Activated T-cell treated with anti-CD3 and anti-CD28 coated beads, Interleukin-2, amount 50 U/mL, for 24 hours (primary cell): Measurements from ENCODE around the gene BCAP31.

Experiments
- DNase-seq: peaks from one replicate; pipeline ENCODE4 v3.0.0-alpha.2; 2020
- H3K27ac Mint-ChIP-seq: 2 replicates; pipeline ENCODE4 v1.8.0; 2020; ENCODE audit warnings: mild to moderate bottlenecking, mixed read lengths
- H3K27me3 Mint-ChIP-seq: 2 replicates; pipeline ENCODE4 v1.8.0; 2020; ENCODE audit warnings: mixed read lengths
- H3K36me3 Mint-ChIP-seq: 2 replicates; pipeline ENCODE4 v1.8.0; 2020; ENCODE audit warnings: low read depth, mixed read lengths
- H3K4me1 Mint-ChIP-seq: 2 replicates; pipeline ENCODE4 v1.8.0; 2020; ENCODE audit warnings: low read depth, mixed read lengths
- H3K4me3 Mint-ChIP-seq: 2 replicates; pipeline ENCODE4 v1.8.0; 2020; ENCODE audit warnings: mild to moderate bottlenecking, moderate library complexity, mixed read lengths
- H3K9me3 Mint-ChIP-seq: 2 replicates; pipeline ENCODE4 v1.8.0; 2020; ENCODE audit warnings: mixed read lengths

Gene BCAP31

DNA sequence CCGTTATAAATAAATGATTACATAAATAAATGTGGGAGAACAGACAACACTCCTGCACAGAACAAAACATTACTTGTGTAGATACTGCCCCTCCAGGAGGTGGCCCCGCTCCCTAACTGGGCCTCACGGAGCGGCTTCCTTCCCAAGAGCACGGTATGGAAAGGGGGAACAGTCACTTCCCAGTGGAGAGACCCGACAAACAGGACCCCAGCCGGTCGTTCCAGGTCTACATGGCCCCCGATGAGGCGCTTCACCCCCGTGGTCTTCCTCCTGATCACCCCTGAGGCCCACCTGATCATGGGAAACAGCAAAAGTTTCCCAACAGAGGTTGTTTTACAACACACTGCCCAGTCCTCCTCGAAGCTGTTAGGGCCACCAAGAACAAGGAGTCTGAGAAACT lies 43.0 kb downstream of the BCAP31 start:
- no peak overlapping the region for H3K27ac Mint-ChIP-seq
- H3K4me1 Mint-ChIP-seq, result no peaks in the 10 kb centered on the region
- H3K9me3 Mint-ChIP-seq, result no peaks in the 10 kb centered on the region
- peaks cover 35% of the 10 kb centered on the region for H3K27me3 Mint-ChIP-seq
- H3K4me3 Mint-ChIP-seq, result no peak overlapping the region
- DNase-seq, result peak; percentile 12
- no peaks in the 10 kb centered on the region for H3K36me3 Mint-ChIP-seq

DNA sequence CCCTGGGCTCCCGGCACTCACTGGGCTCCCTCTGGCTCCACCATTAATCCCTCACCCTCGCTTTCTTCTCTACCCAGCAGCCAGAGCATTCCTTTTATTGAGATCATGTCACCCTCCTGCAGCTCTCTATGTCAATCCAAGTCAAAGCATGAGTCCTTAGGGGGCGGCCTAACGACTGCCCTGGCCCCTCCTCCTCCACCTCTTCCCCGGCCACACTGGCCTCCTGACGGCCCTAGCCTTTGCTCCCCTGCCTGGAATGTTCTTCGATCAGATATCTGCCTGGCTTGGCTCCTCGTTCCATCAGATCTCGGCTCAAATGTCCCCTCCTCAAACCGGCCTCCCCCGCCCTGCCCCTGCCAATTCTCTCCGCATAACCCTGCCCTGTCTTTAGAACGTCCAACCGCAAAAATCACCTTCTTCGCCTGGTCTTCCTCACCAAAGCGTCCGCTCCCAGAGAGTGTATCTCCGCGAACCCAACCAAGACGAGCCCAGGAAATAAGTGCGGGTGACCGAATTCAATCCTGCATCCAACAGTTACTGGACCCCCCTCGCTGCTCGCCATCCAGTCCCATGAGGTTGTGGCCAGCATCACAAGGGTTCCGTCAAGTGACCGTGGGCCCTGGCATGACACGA lies 49.9 kb downstream of the BCAP31 start:
- no peak overlapping the region for H3K27ac Mint-ChIP-seq

GRCh38 chrX:153673428-153674218 lies 50.6 kb downstream of the BCAP31 start, which contains the start of gene PNCK:
Gene PNCK (minus strand): TSS chrX:153673813. CDS start chrX:153673076, 737 bp downstream.
- no peak for DNase-seq
- Mint-ChIP-seq H3K4me1 (peaks cover 4% of the 10 kb centered on the region), H3K36me3 (no peaks in the 10 kb centered on the region), H3K27ac (no peak within 1 kb of the TSS), H3K27me3 (peaks cover 49% of the 10 kb centered on the region), H3K9me3 (no peaks in the 10 kb centered on the region), H3K4me3 (peak within 1 kb of the TSS; percentile 31)

More for the DNA sequence above, 49.9 kb downstream of the BCAP31 start:
- no peaks in the 10 kb centered on the region for H3K36me3 Mint-ChIP-seq
- no peak for DNase-seq
- peaks cover 49% of the 10 kb centered on the region for H3K27me3 Mint-ChIP-seq
- H3K4me1 Mint-ChIP-seq, result peaks cover 4% of the 10 kb centered on the region
- H3K4me3 Mint-ChIP-seq, result no peak overlapping the region
- H3K9me3 Mint-ChIP-seq, result no peaks in the 10 kb centered on the region

DNA sequence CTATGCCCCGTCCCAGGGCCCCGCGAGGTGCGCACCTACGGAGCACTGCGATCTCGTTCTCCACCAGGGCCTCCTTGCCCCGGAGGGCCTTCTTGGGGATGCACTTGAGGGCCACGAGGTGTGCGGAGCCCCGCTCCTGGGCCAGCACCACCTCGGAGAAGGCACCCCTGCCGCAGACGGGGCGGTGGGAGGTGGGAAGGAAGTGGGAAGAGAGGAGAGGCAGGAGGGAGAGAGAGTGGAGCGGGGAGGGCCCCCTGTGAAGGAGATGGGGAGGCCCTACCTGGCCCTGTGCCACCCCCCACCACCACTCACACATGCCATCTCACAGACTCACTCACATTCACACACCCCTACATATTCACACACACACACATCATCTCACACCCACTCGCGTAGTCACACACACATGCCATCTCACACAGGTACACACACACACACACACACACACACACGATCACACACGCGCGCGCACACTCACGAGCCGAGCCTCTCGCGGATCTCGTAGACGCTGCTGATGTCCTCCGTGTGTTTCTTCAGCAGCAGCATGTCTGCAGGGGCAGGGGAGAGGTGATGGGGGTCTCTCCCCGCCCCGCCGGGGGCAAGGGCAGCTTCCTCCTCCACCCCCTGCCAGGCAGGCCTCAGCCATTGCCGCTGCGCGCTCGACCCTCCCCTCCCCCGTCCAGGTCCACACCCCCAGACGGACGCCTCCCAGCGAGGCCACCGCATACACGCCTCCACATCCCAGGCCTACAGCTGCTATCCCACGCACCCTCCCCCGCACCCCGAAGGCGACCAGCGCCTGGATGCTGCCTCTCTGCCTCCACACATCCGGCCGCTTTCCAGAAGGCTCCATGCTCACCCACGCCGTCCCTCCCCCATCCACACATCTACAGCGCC lies 51.4 kb downstream of the BCAP31 start:
- Mint-ChIP-seq H3K27me3 (peaks cover 49% of the 10 kb centered on the region), H3K4me1 (peaks cover 9% of the 10 kb centered on the region), H3K4me3 (peak overlapping the region; percentile 31), H3K9me3 (no peaks in the 10 kb centered on the region), H3K27ac (no peak overlapping the region), H3K36me3 (no peaks in the 10 kb centered on the region)
- no peak for DNase-seq

DNA sequence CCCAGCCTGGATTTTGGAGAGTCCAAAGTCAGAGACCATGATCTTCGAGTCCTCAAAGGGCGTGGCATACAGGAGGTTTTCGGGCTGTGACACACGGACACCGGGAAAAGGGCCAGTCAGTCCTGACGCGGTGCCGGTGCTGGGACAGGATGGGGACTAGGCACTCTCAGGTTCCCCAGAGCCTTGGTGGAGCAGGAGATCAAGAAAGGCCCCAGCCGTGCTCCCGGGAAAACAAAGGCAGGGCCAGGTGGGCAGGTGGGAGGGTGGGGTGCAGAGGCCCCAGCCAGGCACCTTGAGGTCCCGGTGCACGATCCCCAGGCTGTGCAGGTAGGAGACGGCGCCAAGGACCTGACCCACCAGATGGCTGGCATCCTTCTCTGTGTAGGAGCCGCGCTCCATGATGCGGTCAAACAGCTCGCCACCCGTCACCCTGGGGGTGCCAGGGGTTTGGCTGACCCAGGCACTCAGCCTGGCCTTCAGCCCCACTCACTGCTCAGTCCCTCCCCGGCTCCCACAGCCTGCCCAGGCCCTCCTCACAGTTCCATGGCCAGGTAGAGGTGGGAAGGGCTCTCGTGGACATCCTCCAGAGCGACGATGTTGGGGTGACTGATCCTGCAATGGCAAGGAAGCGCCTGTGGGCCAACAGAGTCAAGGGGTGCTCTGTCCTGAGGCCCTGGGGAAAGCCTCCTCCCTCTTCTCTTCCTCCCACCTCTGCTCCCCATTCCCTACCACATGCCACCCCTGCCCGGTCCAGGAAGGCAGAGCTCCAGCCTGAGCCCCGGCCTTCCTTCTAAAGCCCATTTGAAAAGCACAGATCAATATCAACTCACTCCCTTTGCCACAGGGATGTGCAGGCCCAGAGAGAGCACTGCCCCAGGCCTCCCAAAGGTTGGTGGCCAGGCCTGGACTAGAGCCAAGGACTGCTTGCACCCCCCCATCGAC lies 52.3 kb downstream of the BCAP31 start:
- no peaks in the 10 kb centered on the region for H3K9me3 Mint-ChIP-seq
- peaks cover 54% of the 10 kb centered on the region for H3K27me3 Mint-ChIP-seq
- no peaks in the 10 kb centered on the region for H3K36me3 Mint-ChIP-seq
- H3K4me3 Mint-ChIP-seq, result no peak overlapping the region
- no peak for DNase-seq
- H3K4me1 Mint-ChIP-seq, result peaks cover 13% of the 10 kb centered on the region
- H3K27ac Mint-ChIP-seq, result no peak overlapping the region

- peaks cover 58% of the 10 kb centered on the region for H3K27me3 Mint-ChIP-seq
These were observed 53.2 kb downstream of the BCAP31 start for GRCh38 chrX:153670748-153671588.

GRCh38 chrX:153669901-153670731 lies 54.1 kb downstream of the BCAP31 start:
- peaks cover 63% of the 10 kb centered on the region for H3K27me3 Mint-ChIP-seq
- no peaks in the 10 kb centered on the region for H3K9me3 Mint-ChIP-seq
- no peak overlapping the region for H3K27ac Mint-ChIP-seq
- H3K4me1 Mint-ChIP-seq, result peaks cover 13% of the 10 kb centered on the region
- H3K36me3 Mint-ChIP-seq, result no peaks in the 10 kb centered on the region
- no peak for DNase-seq
- no peak overlapping the region for H3K4me3 Mint-ChIP-seq

More at GRCh38 chrX:153670748-153671588, 53.2 kb downstream of the BCAP31 start:
- Mint-ChIP-seq H3K36me3 (no peaks in the 10 kb centered on the region), H3K9me3 (no peaks in the 10 kb centered on the region), H3K4me3 (no peak overlapping the region), H3K27ac (no peak overlapping the region), H3K4me1 (peaks cover 13% of the 10 kb centered on the region)
- no peak for DNase-seq

DNA sequence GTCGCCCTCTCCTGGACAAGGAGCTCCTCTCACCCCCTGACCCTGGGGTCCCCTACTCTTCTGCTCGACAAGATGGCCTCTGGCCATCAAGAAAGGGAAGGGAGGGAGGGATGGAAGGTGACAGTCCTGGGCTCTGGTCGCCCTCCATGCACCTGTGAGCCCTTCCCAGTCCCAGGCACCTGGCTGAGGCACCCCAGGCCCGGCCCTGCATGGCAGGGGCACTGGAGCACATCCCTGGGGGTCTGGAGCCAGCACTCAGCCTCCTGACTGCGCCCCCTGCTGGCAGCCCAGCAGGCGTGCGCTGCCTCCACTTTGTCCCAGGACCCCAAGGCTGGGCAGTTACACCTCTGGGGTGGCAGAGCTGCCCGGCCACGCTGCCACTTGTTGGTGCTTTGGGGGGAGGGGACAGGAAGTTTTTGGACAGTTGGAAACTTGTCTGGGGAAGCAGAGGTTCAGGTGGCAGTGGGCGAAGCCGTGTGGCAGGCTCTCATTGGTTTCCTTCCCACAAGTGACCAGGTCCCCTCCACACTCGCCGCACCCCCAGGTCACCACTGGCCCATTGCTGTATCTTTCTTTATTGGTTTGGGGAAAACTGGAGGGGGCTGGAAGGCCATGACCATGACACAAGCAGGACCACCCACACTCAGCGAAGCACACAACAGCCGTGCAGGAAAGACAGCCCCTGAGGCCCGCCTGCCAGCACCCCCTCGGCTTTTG lies 54.9 kb downstream of the BCAP31 start:
- Mint-ChIP-seq H3K4me1 (peaks cover 13% of the 10 kb centered on the region), H3K9me3 (no peaks in the 10 kb centered on the region), H3K27me3 (peaks cover 63% of the 10 kb centered on the region), H3K4me3 (no peak overlapping the region), H3K36me3 (no peaks in the 10 kb centered on the region), H3K27ac (no peak overlapping the region)
- peak; percentile 72 for DNase-seq

DNA sequence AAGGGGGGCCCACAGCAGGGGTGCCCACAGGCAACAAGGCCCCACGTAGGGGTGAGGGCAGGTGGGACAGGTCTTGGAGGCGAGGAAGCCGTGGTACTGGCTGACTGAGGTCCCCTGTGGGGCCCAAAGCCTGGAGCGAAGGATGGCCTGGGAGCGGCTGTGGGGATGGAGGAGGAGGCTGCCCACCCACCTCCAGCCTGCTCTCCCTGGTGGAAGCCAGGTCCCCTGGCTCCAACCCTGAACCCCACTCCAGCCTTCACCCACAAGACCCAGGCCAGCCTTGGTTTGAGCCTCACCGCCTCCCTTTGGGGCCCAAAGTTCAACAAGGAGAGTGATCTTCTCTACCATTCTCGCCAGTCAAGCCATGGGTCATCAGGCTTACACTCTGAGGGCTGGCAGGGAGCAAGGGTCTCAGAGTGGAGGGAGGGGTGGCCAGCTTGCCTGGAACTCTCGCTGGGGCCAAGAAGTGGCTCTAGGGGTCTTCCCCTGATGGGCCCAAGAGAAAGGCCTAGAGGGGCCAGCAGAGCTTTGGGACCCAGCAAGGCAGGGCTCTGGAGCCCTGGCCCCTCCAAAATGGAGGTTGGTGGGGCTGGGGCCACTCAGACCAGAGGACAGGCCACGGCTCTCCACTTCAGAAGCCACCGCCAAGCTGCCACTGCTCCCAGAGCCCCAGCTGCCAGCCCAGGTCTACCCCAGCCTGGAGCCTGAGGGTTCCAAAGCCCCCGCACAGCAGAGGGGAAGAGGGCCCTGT lies 55.6 kb downstream of the BCAP31 start:
- Mint-ChIP-seq H3K4me3 (no peak overlapping the region), H3K27me3 (peaks cover 60% of the 10 kb centered on the region), H3K9me3 (no peaks in the 10 kb centered on the region), H3K4me1 (peaks cover 12% of the 10 kb centered on the region), H3K27ac (no peak overlapping the region), H3K36me3 (no peaks in the 10 kb centered on the region)
- no peak for DNase-seq

DNA sequence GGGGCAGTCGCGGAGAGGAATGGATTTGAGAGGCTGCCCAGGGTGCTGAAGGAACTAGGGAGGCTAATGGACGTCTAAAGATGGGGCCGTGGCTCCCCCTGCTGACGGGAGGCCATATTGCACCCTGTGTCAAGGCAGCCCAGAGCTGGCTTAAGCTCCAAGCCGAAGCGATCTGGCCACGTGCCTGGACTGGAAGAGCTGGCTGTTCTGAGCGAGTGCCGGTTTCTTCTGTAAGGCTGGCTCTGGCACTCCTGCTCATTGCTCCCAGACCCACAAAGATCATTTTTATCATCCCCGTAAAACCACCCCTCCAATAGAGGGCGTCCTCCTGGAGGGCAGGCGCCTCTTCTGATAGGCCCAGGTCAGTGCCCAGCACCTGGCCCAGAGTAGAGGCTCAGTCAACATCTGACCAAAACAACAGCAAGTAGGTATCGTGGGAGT lies 56.2 kb downstream of the BCAP31 start:
- Mint-ChIP-seq H3K9me3 (no peaks in the 10 kb centered on the region), H3K4me1 (peaks cover 10% of the 10 kb centered on the region), H3K4me3 (peak overlapping the region; percentile 72), H3K27ac (no peak overlapping the region), H3K36me3 (no peaks in the 10 kb centered on the region), H3K27me3 (peaks cover 59% of the 10 kb centered on the region)
- peak; percentile 87 for DNase-seq

GRCh38 chrX:153667281-153667955 lies 56.8 kb downstream of the BCAP31 start:
- Mint-ChIP-seq H3K27me3 (peaks cover 58% of the 10 kb centered on the region), H3K9me3 (no peaks in the 10 kb centered on the region), H3K36me3 (no peaks in the 10 kb centered on the region), H3K4me1 (peaks cover 9% of the 10 kb centered on the region), H3K4me3 (peak overlapping the region; percentile 72), H3K27ac (no peak overlapping the region)
- DNase-seq, result no peak
